Neuronal stem cell (in vitro differentiated cells): Measurements from ENCODE around the gene BMP4. TPM values are rescaled to one million over a fixed set of nuclear protein-coding genes. Genes with fewer than 3 reads are reported as not detected.

Experiments
- DNase-seq: peaks from one replicate; pipeline ENCODE4 v3.0.0-alpha.2; 2013; ENCODE audit warnings: low spot score
- H2AFZ ChIP-seq: one replicate; pipeline ENCODE4 v1.6.1; 2013; ENCODE audit warnings: mild to moderate bottlenecking, low read length, inconsistent platforms
- H2AK5ac ChIP-seq: 2 replicates; pipeline ENCODE4 v1.6.1; 2013; ENCODE audit warnings: low read depth, mild to moderate bottlenecking, inconsistent platforms, low read length, moderate library complexity, mixed read lengths
- H2BK120ac ChIP-seq: 2 replicates; pipeline ENCODE4 v1.6.1; 2013; ENCODE audit warnings: low read depth, mild to moderate bottlenecking, inconsistent platforms, low read length, moderate library complexity, mixed read lengths
- H2BK12ac ChIP-seq: one replicate; pipeline ENCODE4 v1.6.1; 2013; ENCODE audit warnings: low read length, inconsistent platforms
- H2BK15ac ChIP-seq: 2 replicates; pipeline ENCODE4 v1.6.1; 2013; ENCODE audit warnings: mild to moderate bottlenecking, low read length, inconsistent platforms, mixed read lengths
- H2BK5ac ChIP-seq: one replicate; pipeline ENCODE4 v1.6.1; 2013; ENCODE audit warnings: inconsistent platforms, mild to moderate bottlenecking, low read length, moderate library complexity
- H3K14ac ChIP-seq: one replicate; pipeline ENCODE4 v1.6.1; 2013; ENCODE audit warnings: low read length, inconsistent platforms
- H3K18ac ChIP-seq: 2 replicates; pipeline ENCODE4 v1.6.1; 2013; ENCODE audit warnings: low read length, inconsistent platforms
- H3K23ac ChIP-seq: 2 replicates; pipeline ENCODE4 v1.6.1; 2013; ENCODE audit warnings: low read depth, mild to moderate bottlenecking, mixed read lengths, low read length, inconsistent platforms; ENCODE audit not compliant: poor library complexity
- H3K27ac ChIP-seq: replicated peaks from 3 replicates; pipeline ENCODE4 v1.5.1; 2013; ENCODE audit warnings: low read length, inconsistent platforms
- H3K27me3 ChIP-seq, 3 experiments: 2 replicates each; pipeline ENCODE4 v1.6.1; 2013; ENCODE audit warnings: low read length in 3 of 3, mild to moderate bottlenecking in 2 of 3, inconsistent platforms in 1 of 3, low read depth in 1 of 3, mixed read lengths in 1 of 3, moderate library complexity in 1 of 3; ENCODE audit not compliant: control insufficient read depth in 3 of 3, insufficient read depth in 3 of 3
- H3K36me3 ChIP-seq, 2 donors: replicated peaks in 1 of 2; 2 replicates each; pipeline ENCODE4 v1.6.1; 2013; ENCODE audit warnings: low read length in 2 of 2; ENCODE audit not compliant: control insufficient read depth in 2 of 2, insufficient read depth in 2 of 2
- H3K4ac ChIP-seq: 2 replicates; pipeline ENCODE4 v1.6.1; 2013; ENCODE audit warnings: inconsistent platforms, mild to moderate bottlenecking, low read length, moderate library complexity
- H3K4me1 ChIP-seq, 2 donors: 1 replicate in 1 of 2; 2 replicates in 1 of 2; pipeline ENCODE4 v1.6.1; 2013; ENCODE audit warnings: low read length in 2 of 2, low read depth in 1 of 2; ENCODE audit not compliant: control insufficient read depth in 2 of 2, insufficient read depth in 1 of 2
- H3K4me2 ChIP-seq: one replicate; pipeline ENCODE4 v1.6.1; 2013; ENCODE audit warnings: mild to moderate bottlenecking, low read length, inconsistent platforms; ENCODE audit not compliant: insufficient read depth, poor library complexity, severe bottlenecking
- H3K4me3 ChIP-seq, 2 donors: 2 replicates each; pipeline ENCODE4 v1.5.1; 2013; ENCODE audit warnings: low read length in 2 of 2, mild to moderate bottlenecking in 2 of 2, inconsistent platforms in 1 of 2, moderate library complexity in 1 of 2
- H3K79me1 ChIP-seq: one replicate; pipeline ENCODE4 v1.6.1; 2013; ENCODE audit warnings: low read depth, mild to moderate bottlenecking, inconsistent platforms, low read length, moderate library complexity
- H3K9ac ChIP-seq: one replicate; pipeline ENCODE4 v1.6.1; 2013; ENCODE audit warnings: mild to moderate bottlenecking, low read depth, low read length, inconsistent platforms; ENCODE audit not compliant: poor library complexity
- H3K9me3 ChIP-seq, 2 donors: replicated peaks in 1 of 2; 2 replicates each; pipeline versions ENCODE3 to v1.6.1; 2013; ENCODE audit warnings: low read length in 2 of 2, mild to moderate bottlenecking in 2 of 2, inconsistent platforms in 1 of 2, low read depth in 1 of 2, mixed read lengths in 1 of 2, moderate library complexity in 1 of 2; ENCODE audit not compliant: control insufficient read depth in 2 of 2, insufficient read depth in 1 of 2
- H4K8ac ChIP-seq: one replicate; pipeline ENCODE4 v1.6.1; 2013; ENCODE audit warnings: low read depth, mild to moderate bottlenecking, inconsistent platforms, low read length, moderate library complexity
- H4K91ac ChIP-seq: one replicate; pipeline ENCODE4 v1.6.1; 2013; ENCODE audit warnings: low read length, low read depth, mild to moderate bottlenecking, inconsistent platforms; ENCODE audit not compliant: poor library complexity
- WGBS, 2 donors: extraction: QIAGEN DNeasy Blood & Tissue Kit; methylation state at CpG; one replicate each; pipeline ENCODE4 v1.1.7; 2013; ENCODE audit warnings: missing lambda C conversion rate in 2 of 2, mixed read lengths in 1 of 2; ENCODE audit not compliant: insufficient read length in 2 of 2, insufficient replicate concordance in 1 of 2; ENCODE audit errors: extremely low coverage in 2 of 2; 5-methylcytosine and 5-hydroxymethylcytosine counted together
- small RNA-seq: library from polyadenylated mRNA; stranded (forward); fragments of <200 nt; extraction: miRNeasy Mini kit (QIAGEN cat#:217004); gene quantifications from one replicate; pipeline ENCODE3, GENCODE V24; 2013; ENCODE audit not compliant: insufficient read depth

BMP4 gene

DNA sequence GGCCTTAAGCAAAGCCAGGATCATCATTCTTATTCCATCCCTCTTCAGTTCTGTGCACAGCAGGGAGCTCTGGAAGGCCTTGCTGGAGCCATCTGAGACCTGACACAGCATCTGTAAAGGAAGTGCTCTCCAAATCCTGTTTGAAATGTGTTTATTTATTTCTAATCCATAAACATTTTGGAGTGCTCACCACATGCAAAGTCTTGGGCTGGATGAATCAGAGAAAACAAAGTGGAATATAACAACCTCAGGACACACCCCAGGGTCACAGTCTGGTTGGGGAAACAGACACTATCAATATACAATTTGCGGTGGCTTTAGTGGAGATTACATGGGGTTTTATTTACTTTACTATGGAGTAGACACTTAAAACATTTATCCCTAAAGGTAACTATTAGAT is 54.3 kb downstream of the BMP4 start:
- Histone ChIP-seq H2AK5ac (no peak overlapping the region), H3K14ac (no peak overlapping the region), H3K27me3 (no peaks in the 10 kb centered on the region), H2AFZ (no peak overlapping the region), H3K4me3 (no peak overlapping the region), H3K18ac (no peak overlapping the region), H3K79me1 (no peaks in the 10 kb centered on the region), H2BK5ac (no peak overlapping the region), H3K4ac (no peak overlapping the region), H2BK120ac (no peak overlapping the region), H3K4me2 (no peak overlapping the region), H2BK15ac (no peak overlapping the region), H3K36me3 (no peaks in the 10 kb centered on the region), H4K8ac (no peak overlapping the region), H3K9me3 (no peaks in the 10 kb centered on the region), H3K4me1 (no peaks in the 10 kb centered on the region), H3K9ac (no peak overlapping the region), H4K91ac (no peak overlapping the region), H2BK12ac (no peak overlapping the region), H3K27ac (no peak overlapping the region), H3K23ac (no peak overlapping the region)
- WGBS, 2 donors, result no CpG with 5 or more reads among the region's 1 CpG
- no peak for DNase-seq

DNA sequence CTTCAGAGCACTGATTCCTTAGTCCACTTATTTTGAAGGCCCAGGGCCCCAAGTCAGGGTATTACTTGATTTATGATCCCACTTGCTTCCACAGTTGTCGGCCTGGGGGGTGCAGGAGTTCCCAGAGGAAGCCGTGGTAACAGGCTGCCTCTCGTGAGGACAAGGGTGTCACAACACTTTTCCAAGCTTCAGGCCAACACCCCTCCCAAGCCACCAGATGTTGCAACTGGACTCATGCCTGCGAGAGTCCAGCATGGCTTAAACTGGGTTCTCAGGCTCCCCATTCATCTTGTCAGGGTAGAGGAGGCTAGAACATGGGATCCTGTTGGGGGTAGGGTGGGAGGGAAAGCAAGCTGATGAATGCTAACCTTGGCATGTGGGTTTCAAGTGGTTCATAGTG is 56.1 kb downstream of the BMP4 start:
- H3K4me3 ChIP-seq, result no peak overlapping the region
- H3K4me1 ChIP-seq, result no peaks in the 10 kb centered on the region
- no peak overlapping the region for H3K4ac ChIP-seq
- no peaks in the 10 kb centered on the region for H3K36me3 ChIP-seq
- no peak overlapping the region for H2BK120ac ChIP-seq
- peak overlapping the region; percentile 45 for H3K18ac ChIP-seq
- H3K79me1 ChIP-seq, result no peaks in the 10 kb centered on the region
- no peak overlapping the region for H2BK12ac ChIP-seq
- H3K9me3 ChIP-seq, result no peaks in the 10 kb centered on the region
- H3K9ac ChIP-seq, result no peak overlapping the region
- no peaks in the 10 kb centered on the region for H3K27me3 ChIP-seq
- H2BK5ac ChIP-seq, result no peak overlapping the region
- H4K91ac ChIP-seq, result no peak overlapping the region
- H3K14ac ChIP-seq, result no peak overlapping the region
- no peak for DNase-seq
- no peak overlapping the region for H2BK15ac ChIP-seq
- H4K8ac ChIP-seq, result no peak overlapping the region
- no peak overlapping the region for H3K27ac ChIP-seq
- H3K23ac ChIP-seq, result no peak overlapping the region
- H3K4me2 ChIP-seq, result no peak overlapping the region
- no peak overlapping the region for H2AFZ ChIP-seq
- WGBS, 2 donors, result no CpG with 5 or more reads among the region's 4 CpGs
- H2AK5ac ChIP-seq, result no peak overlapping the region

Small RNAs within 50 kb of the gene (small RNA-seq; reads per million reads assigned to genes)
- gene MIR5580, result not detected
